H9 (cell line): Measurements from ENCODE around the gene ADGRG2. TPM values are rescaled to one million over a fixed set of nuclear protein-coding genes. Genes with fewer than 3 reads are reported as not detected.

ENCODE experiments used
- DNase-seq: peaks from one replicate; pipeline ENCODE4 v3.0.0-alpha.2; 2017
- H2AFZ ChIP-seq: one replicate; pipeline ENCODE4 v1.6.1; 2013; ENCODE audit warnings: mild to moderate bottlenecking, low read length, control low read depth, moderate library complexity
- H2AK5ac ChIP-seq: 2 replicates; pipeline ENCODE4 v1.6.1; 2013; ENCODE audit warnings: low read length, control low read depth, mixed read lengths; ENCODE audit not compliant: insufficient read length
- H2BK120ac ChIP-seq: one replicate; pipeline ENCODE4 v1.6.1; 2013; ENCODE audit warnings: low read depth, mild to moderate bottlenecking, low read length, control low read depth, inconsistent platforms; ENCODE audit not compliant: poor library complexity, severe bottlenecking
- H2BK12ac ChIP-seq: 2 replicates; pipeline ENCODE4 v1.6.1; 2013; ENCODE audit warnings: low read length, control low read depth, mixed read lengths, low read depth; ENCODE audit not compliant: insufficient read length
- H2BK15ac ChIP-seq: 2 replicates; pipeline ENCODE4 v1.6.1; 2013; ENCODE audit warnings: low read depth, low read length, control low read depth
- H2BK20ac ChIP-seq: one replicate; pipeline ENCODE4 v1.6.1; 2013; ENCODE audit warnings: low read depth, mild to moderate bottlenecking, low read length, control low read depth, inconsistent platforms; ENCODE audit not compliant: poor library complexity, severe bottlenecking
- H2BK5ac ChIP-seq: 2 replicates; pipeline ENCODE4 v1.6.1; 2013; ENCODE audit warnings: low read length, control low read depth, mixed read lengths; ENCODE audit not compliant: insufficient read length
- H3K14ac ChIP-seq: 2 replicates; pipeline ENCODE4 v1.6.1; 2013; ENCODE audit warnings: low read length, control low read depth; ENCODE audit not compliant: insufficient read depth
- H3K18ac ChIP-seq: 2 replicates; pipeline ENCODE4 v1.6.1; 2013; ENCODE audit warnings: low read depth, mild to moderate bottlenecking, mixed read lengths, low read length, control low read depth; ENCODE audit not compliant: insufficient read length
- H3K23ac ChIP-seq: 2 replicates; pipeline ENCODE4 v1.6.1; 2013; ENCODE audit warnings: low read length, control low read depth, mixed read lengths, low read depth; ENCODE audit not compliant: insufficient read length
- H3K23me2 ChIP-seq: 2 replicates; pipeline ENCODE4 v1.6.1; 2013; ENCODE audit warnings: low read depth, mild to moderate bottlenecking, mixed read lengths, low read length, control low read depth; ENCODE audit not compliant: insufficient read length, poor library complexity, severe bottlenecking
- H3K27ac ChIP-seq: 2 replicates; pipeline ENCODE4 v1.5.1; 2013; ENCODE audit warnings: low read length, control low read depth, mixed read lengths, low read depth; ENCODE audit not compliant: insufficient read length
- H3K27me3 ChIP-seq: 2 replicates; pipeline ENCODE4 v1.6.1; 2013; ENCODE audit warnings: low read length, control low read depth, inconsistent platforms; ENCODE audit not compliant: insufficient read depth
- H3K4ac ChIP-seq: 2 replicates; pipeline ENCODE4 v1.6.1; 2013; ENCODE audit warnings: low read depth, mild to moderate bottlenecking, control low read depth, inconsistent platforms, low read length, moderate library complexity
- H3K4me1 ChIP-seq: 2 replicates; pipeline ENCODE4 v1.6.1; 2013; ENCODE audit warnings: low read length, control low read depth, inconsistent platforms; ENCODE audit not compliant: insufficient read depth
- H3K4me2 ChIP-seq: 2 replicates; pipeline ENCODE4 v1.6.1; 2013; ENCODE audit warnings: low read length, control low read depth, mixed read lengths; ENCODE audit not compliant: insufficient read length, insufficient read depth
- H3K56ac ChIP-seq: 2 replicates; pipeline ENCODE4 v1.6.1; 2013; ENCODE audit warnings: low read depth, mild to moderate bottlenecking, mixed read lengths, low read length, control low read depth; ENCODE audit not compliant: insufficient read length
- H3K79me1 ChIP-seq: 2 replicates; pipeline ENCODE4 v1.6.1; 2013; ENCODE audit warnings: low read depth, mild to moderate bottlenecking, moderate library complexity, low read length, control low read depth, inconsistent platforms; ENCODE audit not compliant: insufficient read depth, poor library complexity, severe bottlenecking
- H3K79me2 ChIP-seq: 2 replicates; pipeline ENCODE4 v1.6.1; 2013; ENCODE audit warnings: low read length, control low read depth, inconsistent platforms; ENCODE audit not compliant: insufficient read depth
- H3K9ac ChIP-seq: 2 replicates; pipeline ENCODE4 v1.6.1; 2013; ENCODE audit warnings: low read length, control low read depth, mixed read lengths; ENCODE audit not compliant: insufficient read length; ENCODE audit errors: extremely low read depth
- H3K9me3 ChIP-seq: one replicate; pipeline ENCODE4 v1.6.1; 2013; ENCODE audit warnings: low read depth, low read length, inconsistent platforms; ENCODE audit not compliant: control insufficient read depth
- H3T11ph ChIP-seq: one replicate; pipeline ENCODE4 v1.6.1; 2013; ENCODE audit warnings: mild to moderate bottlenecking, low read length, control low read depth, inconsistent platforms
- H4K20me1 ChIP-seq: one replicate; pipeline ENCODE4 v1.6.1; 2013; ENCODE audit not compliant: control insufficient read depth, insufficient read length, insufficient read depth
- H4K5ac ChIP-seq: 2 replicates; pipeline ENCODE4 v1.6.1; 2013; ENCODE audit warnings: low read depth, mild to moderate bottlenecking, mixed read lengths, low read length, control low read depth; ENCODE audit not compliant: insufficient read length
- H4K8ac ChIP-seq: replicated peaks from 2 replicates; pipeline ENCODE4 v1.6.1; 2013; ENCODE audit warnings: low read length, control low read depth, mixed read lengths, low read depth; ENCODE audit not compliant: insufficient read length
- H4K91ac ChIP-seq: 2 replicates; pipeline ENCODE4 v1.6.1; 2013; ENCODE audit warnings: low read depth, mild to moderate bottlenecking, moderate library complexity, mixed read lengths, low read length, control low read depth; ENCODE audit not compliant: insufficient read length
- H3K27ac Mint-ChIP-seq, 3 experiments: 2 replicates in 2 of 3; 3 replicates in 1 of 3; pipeline ENCODE4 v1.8.0; 2020 to 2021; ENCODE audit warnings: mixed read lengths in 3 of 3, mild to moderate bottlenecking in 1 of 3, moderate library complexity in 1 of 3
- H3K27me3 Mint-ChIP-seq: 2 replicates; pipeline ENCODE4 v1.8.0; 2021; ENCODE audit warnings: low read depth, mild to moderate bottlenecking, moderate library complexity, mixed read lengths
- H3K36me3 Mint-ChIP-seq, 3 experiments: 2 replicates in 2 of 3; 3 replicates in 1 of 3; pipeline ENCODE4 v1.8.0; 2020 to 2021; ENCODE audit warnings: low read depth in 3 of 3, mixed read lengths in 3 of 3; ENCODE audit not compliant: insufficient read depth in 1 of 3
- H3K4me1 Mint-ChIP-seq, 2 experiments: 2 replicates each; pipeline ENCODE4 v1.8.0; 2020; ENCODE audit warnings: mixed read lengths in 2 of 2
- H3K4me3 Mint-ChIP-seq, 2 experiments: 2 replicates in 1 of 2; 3 replicates in 1 of 2; pipeline ENCODE4 v1.8.0; 2020 to 2021; ENCODE audit warnings: mild to moderate bottlenecking in 2 of 2, mixed read lengths in 2 of 2, moderate library complexity in 1 of 2
- H3K9me3 Mint-ChIP-seq, 2 experiments: 2 replicates in 1 of 2; 3 replicates in 1 of 2; pipeline ENCODE4 v1.8.0; 2020; ENCODE audit warnings: mild to moderate bottlenecking in 2 of 2, mixed read lengths in 2 of 2, moderate library complexity in 1 of 2
- CTCF ChIP-seq: fragments of 200-600 bp; sonication (generic); conservative IDR thresholded peaks from 3 replicates; pipeline ENCODE4 v1.8.0; 2021; ENCODE audit warnings: antibody characterized with exemption, mild to moderate bottlenecking
- WGBS: extraction: QIAGEN DNeasy Blood & Tissue Kit; methylation state at CpG from one replicate; pipeline ENCODE4 v1.1.7; 2013; ENCODE audit warnings: missing lambda C conversion rate, low lambda C conversion rate, mixed read lengths; ENCODE audit not compliant: insufficient read length; ENCODE audit errors: extremely low coverage; 5-methylcytosine and 5-hydroxymethylcytosine counted together
- total RNA-seq: library from RNA; stranded (reverse); gene quantifications from 2 replicates; pipeline ENCODE4 v1.2.1, GENCODE V29; 2021

The ADGRG2 gene
- total RNA-seq, 1 experiment from 2014 or later, result 6.8 TPM

- Histone ChIP-seq H2BK15ac (no peak overlapping the region), H4K5ac (no peak overlapping the region), H3T11ph (no peak overlapping the region), H3K27ac (no peak overlapping the region), H2AFZ (no peak overlapping the region), H3K23me2 (no peaks in the 10 kb centered on the region), H3K4me2 (no peak overlapping the region), H3K79me1 (no peaks in the 10 kb centered on the region), H3K4ac (no peak overlapping the region), H3K27me3 (no peaks in the 10 kb centered on the region), H3K56ac (no peak overlapping the region), H2AK5ac (no peak overlapping the region), H2BK20ac (no peak overlapping the region), H2BK120ac (no peak overlapping the region), H3K4me1 (no peaks in the 10 kb centered on the region), H4K8ac (no peak overlapping the region), H3K79me2 (no peaks in the 10 kb centered on the region), H3K23ac (no peak overlapping the region), H3K14ac (no peak overlapping the region), H3K9me3 (peaks cover 18% of the 10 kb centered on the region), H2BK12ac (no peak overlapping the region), H2BK5ac (no peak overlapping the region), H3K9ac (no peak overlapping the region), H3K18ac (no peak overlapping the region), H4K20me1 (no peaks in the 10 kb centered on the region), H4K91ac (no peak overlapping the region)
- Mint-ChIP-seq H3K4me3 (no peak overlapping the region), H3K27me3 (no peaks in the 10 kb centered on the region; the same call in 1 of the 2 replicates), H3K36me3 (peaks cover 0 to 15% (median 5%) of the 10 kb centered on the region in 3 experiments; a peak in 5 of 7 replicates), H3K27ac (peak overlapping the region in 1 of 3 experiments; percentile 25; a peak in 2 of 7 replicates), H3K9me3 (peaks cover 59 to 63% of the 10 kb centered on the region in 2 experiments), H3K4me1 (no peaks in the 10 kb centered on the region; a peak in 1 of 4 replicates)
- TF ChIP-seq CTCF, result no peak
- WGBS, result no CpG with 5 or more reads among the region's 5 CpGs
- DNase-seq, result no peak
Observed at GRCh38 chrX:18966624-18967023, 155.6 kb downstream of the ADGRG2 start.
